ENCODE measurements around the gene BMPR1B.

DNA sequence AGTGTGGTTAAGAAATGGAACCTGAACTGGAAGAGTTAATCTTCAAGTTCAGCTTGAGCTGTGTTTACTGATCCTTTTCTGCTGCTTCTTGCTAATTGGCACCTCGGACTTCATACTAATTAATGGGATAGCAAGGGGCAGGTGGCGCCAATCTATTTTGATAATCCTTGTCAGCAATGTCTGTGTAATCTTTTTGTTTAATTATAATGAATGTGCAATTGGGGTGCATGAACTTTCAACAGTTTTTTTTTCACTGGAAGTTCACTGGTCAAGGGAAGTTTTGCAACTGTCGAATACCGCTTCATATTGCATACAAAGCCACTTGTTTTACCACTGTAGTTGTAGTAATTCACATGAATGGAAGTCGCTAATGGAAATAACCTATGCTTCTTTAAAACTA, 261.0 kb downstream of the BMPR1B start:
- TF ChIP-seq JUNB (IDR thresholded peaks at IDR 0.05) (no peak), EP300 (IDR thresholded peaks at IDR 0.05) (no peak), ZC3H11A (IDR thresholded peaks at IDR 0.05) (no peak), GATA3 (IDR thresholded peaks at IDR 0.05; ENCODE audit: borderline replicate concordance) (no peak), POLR2A (IDR thresholded peaks at IDR 0.05; ENCODE audit: low read length) (no peak), ESRRA (IDR thresholded peaks at IDR 0.05; ENCODE audit: borderline replicate concordance, low read length) (no peak), RAD21 (conservative IDR thresholded peaks at IDR 0.05 in 1 of 2, IDR thresholded peaks at IDR 0.05 in 1 of 2) (no peak), SMC3 (IDR thresholded peaks at IDR 0.05) (no peak)
- TF ChIP-seq, protein P1, sequence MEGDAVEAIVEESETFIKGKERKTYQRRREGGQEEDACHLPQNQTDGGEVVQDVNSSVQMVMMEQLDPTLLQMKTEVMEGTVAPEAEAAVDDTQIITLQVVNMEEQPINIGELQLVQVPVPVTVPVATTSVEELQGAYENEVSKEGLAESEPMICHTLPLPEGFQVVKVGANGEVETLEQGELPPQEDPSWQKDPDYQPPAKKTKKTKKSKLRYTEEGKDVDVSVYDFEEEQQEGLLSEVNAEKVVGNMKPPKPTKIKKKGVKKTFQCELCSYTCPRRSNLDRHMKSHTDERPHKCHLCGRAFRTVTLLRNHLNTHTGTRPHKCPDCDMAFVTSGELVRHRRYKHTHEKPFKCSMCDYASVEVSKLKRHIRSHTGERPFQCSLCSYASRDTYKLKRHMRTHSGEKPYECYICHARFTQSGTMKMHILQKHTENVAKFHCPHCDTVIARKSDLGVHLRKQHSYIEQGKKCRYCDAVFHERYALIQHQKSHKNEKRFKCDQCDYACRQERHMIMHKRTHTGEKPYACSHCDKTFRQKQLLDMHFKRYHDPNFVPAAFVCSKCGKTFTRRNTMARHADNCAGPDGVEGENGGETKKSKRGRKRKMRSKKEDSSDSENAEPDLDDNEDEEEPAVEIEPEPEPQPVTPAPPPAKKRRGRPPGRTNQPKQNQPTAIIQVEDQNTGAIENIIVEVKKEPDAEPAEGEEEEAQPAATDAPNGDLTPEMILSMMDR (IDR thresholded peaks at IDR 0.05), result no peak
- TF ChIP-seq, protein P2, sequence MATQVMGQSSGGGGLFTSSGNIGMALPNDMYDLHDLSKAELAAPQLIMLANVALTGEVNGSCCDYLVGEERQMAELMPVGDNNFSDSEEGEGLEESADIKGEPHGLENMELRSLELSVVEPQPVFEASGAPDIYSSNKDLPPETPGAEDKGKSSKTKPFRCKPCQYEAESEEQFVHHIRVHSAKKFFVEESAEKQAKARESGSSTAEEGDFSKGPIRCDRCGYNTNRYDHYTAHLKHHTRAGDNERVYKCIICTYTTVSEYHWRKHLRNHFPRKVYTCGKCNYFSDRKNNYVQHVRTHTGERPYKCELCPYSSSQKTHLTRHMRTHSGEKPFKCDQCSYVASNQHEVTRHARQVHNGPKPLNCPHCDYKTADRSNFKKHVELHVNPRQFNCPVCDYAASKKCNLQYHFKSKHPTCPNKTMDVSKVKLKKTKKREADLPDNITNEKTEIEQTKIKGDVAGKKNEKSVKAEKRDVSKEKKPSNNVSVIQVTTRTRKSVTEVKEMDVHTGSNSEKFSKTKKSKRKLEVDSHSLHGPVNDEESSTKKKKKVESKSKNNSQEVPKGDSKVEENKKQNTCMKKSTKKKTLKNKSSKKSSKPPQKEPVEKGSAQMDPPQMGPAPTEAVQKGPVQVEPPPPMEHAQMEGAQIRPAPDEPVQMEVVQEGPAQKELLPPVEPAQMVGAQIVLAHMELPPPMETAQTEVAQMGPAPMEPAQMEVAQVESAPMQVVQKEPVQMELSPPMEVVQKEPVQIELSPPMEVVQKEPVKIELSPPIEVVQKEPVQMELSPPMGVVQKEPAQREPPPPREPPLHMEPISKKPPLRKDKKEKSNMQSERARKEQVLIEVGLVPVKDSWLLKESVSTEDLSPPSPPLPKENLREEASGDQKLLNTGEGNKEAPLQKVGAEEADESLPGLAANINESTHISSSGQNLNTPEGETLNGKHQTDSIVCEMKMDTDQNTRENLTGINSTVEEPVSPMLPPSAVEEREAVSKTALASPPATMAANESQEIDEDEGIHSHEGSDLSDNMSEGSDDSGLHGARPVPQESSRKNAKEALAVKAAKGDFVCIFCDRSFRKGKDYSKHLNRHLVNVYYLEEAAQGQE (IDR thresholded peaks at IDR 0.05), result no peak
- TF ChIP-seq, protein P3, sequence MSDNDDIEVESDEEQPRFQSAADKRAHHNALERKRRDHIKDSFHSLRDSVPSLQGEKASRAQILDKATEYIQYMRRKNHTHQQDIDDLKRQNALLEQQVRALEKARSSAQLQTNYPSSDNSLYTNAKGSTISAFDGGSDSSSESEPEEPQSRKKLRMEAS (IDR thresholded peaks at IDR 0.05), result no peak
- TF ChIP-seq, protein P4, sequence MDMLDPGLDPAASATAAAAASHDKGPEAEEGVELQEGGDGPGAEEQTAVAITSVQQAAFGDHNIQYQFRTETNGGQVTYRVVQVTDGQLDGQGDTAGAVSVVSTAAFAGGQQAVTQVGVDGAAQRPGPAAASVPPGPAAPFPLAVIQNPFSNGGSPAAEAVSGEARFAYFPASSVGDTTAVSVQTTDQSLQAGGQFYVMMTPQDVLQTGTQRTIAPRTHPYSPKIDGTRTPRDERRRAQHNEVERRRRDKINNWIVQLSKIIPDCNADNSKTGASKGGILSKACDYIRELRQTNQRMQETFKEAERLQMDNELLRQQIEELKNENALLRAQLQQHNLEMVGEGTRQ (IDR thresholded peaks at IDR 0.05), result no peak
